ENCODE results near the gene PISD. TPM values are rescaled to one million over a fixed set of nuclear protein-coding genes. Genes with fewer than 3 reads are reported as not detected.

The PISD gene
- total RNA-seq, 1 donor: 25.5 TPM

- no peak overlapping the region for H3K4me3 ChIP-seq (ENCODE audit: low read depth, low read length)
- TF ChIP-seq, protein P1, sequence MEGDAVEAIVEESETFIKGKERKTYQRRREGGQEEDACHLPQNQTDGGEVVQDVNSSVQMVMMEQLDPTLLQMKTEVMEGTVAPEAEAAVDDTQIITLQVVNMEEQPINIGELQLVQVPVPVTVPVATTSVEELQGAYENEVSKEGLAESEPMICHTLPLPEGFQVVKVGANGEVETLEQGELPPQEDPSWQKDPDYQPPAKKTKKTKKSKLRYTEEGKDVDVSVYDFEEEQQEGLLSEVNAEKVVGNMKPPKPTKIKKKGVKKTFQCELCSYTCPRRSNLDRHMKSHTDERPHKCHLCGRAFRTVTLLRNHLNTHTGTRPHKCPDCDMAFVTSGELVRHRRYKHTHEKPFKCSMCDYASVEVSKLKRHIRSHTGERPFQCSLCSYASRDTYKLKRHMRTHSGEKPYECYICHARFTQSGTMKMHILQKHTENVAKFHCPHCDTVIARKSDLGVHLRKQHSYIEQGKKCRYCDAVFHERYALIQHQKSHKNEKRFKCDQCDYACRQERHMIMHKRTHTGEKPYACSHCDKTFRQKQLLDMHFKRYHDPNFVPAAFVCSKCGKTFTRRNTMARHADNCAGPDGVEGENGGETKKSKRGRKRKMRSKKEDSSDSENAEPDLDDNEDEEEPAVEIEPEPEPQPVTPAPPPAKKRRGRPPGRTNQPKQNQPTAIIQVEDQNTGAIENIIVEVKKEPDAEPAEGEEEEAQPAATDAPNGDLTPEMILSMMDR (IDR thresholded peaks at IDR 0.05; ENCODE audit: insufficient read depth, low read length): no peak
- DNase-seq (ENCODE audit: low read depth): no peak
Measured at GRCh38 chr22:31605851-31606585, 56.0 kb downstream of the PISD start.

DNA sequence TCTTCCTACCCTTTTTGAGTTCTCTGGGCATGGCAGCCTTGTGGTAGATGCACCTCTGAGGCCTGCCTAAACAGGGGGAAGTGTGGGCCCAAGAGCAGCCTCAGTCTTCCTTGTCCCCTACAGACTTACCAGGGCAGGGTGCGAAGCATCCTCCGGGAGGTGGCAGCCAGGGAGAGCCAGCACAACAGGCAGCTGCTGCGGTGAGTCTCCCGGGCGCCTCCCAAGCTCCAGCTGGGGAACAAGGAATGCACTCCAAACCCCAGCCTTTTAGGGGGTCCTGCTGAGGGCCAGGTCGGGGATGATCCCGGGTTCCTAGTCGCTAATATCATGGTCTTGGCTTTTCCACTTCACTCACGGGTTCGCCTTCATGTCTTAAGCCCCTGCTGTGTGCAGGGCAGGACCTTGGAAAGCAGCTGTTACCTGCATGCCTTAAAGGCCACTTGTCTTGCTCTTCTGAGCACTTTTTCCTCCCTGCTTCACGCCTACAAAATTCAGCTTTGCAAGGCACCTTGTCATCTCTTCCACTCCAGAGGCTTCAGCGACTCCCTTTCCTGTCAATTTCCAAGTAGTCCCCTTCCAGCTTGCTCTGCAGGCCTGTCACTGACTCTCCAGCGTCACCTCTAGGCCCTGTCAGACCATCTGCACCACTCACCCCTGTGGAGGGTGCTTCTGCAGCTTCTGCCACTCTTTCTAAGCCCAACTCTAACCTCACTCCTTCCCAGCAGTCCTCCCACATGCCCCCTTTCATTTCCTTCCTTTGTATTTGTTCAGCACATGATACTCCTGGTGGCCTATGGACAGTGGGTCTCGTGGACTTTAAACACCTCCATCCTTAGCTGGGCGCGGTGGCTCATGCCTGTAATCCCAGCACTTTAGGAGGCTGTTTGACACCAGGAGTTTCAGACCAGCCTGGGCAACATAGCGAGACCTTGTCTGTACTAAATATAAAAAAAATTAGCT lies 57.0 kb downstream of the PISD start:
- TF ChIP-seq, protein P1 (IDR thresholded peaks at IDR 0.05; ENCODE audit: insufficient read depth, low read length): no peak
- no peak overlapping the region for H3K4me3 ChIP-seq (ENCODE audit: low read depth, low read length)
- no peak for DNase-seq (ENCODE audit: low read depth)

DNA sequence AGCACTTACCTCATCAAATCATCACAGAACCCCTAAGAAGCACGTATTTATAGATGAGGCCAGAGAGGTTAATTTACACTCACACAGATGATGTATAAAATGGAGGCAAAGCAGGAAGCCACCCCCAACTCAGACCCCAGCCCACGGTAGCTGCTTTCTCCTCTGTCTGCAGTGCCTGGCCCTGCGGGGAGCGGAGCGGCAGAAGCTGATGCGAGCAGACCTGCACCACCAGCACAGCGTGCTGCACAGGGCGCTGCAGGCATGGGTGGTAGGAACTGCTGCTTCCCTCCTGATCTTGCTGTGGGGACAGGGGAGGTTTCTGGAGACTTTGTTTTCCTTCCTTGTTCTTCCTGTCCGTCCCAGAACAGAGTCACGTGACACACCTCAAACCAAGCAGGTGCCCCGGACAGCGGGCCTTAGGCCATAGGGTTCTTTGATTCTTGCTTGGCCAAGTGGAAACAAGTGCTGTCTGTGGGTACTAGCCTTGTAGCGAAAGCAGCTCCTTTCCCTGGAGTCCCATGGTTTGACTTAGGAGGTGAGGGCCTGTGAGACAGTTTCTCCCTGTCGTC lies 57.8 kb downstream of the PISD start:
- H3K4me3 ChIP-seq (ENCODE audit: low read depth, low read length): no peak overlapping the region
- TF ChIP-seq, protein P1 (IDR thresholded peaks at IDR 0.05; ENCODE audit: insufficient read depth, low read length): no peak

DNA sequence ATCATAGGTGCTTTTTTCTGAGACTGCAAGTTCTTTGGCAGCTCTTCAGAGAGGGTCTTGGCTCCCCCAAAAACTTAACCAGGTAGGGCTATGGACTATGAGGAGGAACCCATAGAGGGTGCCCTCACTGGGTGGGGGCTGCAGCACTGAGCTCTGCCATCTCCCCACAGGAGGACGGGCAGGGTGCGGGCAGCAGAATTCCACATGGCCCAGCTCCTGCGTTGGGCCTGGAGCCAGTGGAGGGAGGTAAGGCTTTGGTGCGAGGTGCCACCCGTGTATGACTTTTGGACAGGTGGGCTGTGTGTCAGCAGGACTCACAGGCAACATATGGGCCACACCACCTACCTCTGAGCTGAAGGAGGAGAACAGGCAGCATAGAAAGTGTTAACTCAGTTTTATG lies 58.4 kb downstream of the PISD start:
- DNase-seq (ENCODE audit: low read depth): no peak
- no peak overlapping the region for H3K4me3 ChIP-seq (ENCODE audit: low read depth, low read length)
- TF ChIP-seq, protein P1 (IDR thresholded peaks at IDR 0.05; ENCODE audit: insufficient read depth, low read length): no peak

More for the DNA sequence above, 57.8 kb downstream of the PISD start:
- DNase-seq (ENCODE audit: low read depth): no peak

DNA sequence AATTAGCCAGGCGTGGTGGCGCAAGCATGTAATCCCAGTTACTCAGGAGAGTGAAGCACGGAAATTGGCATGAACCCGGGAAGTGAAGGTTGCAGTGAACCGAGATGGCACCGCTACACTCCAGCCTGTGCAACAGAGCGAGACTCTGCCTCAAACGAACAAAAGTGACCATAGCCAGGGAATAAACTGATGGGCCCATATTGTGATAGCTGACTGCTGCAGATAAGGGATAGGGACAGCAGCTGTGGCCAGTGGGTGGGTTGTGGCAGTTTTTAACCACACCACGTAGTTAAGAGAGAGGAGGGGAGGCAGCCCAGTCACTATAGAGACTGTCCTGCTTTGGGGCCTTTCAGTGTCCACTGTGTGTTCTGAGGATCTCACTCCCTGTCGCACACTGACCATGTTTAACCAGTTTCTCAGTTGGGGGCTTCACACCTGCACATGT lies 58.9 kb downstream of the PISD start:
- DNase-seq (ENCODE audit: low read depth): peak; percentile 9
- TF ChIP-seq, protein P1 (IDR thresholded peaks at IDR 0.05; ENCODE audit: insufficient read depth, low read length): no peak
- no peak overlapping the region for H3K4me3 ChIP-seq (ENCODE audit: low read depth, low read length)

- TF ChIP-seq, protein P1 (IDR thresholded peaks at IDR 0.05; ENCODE audit: insufficient read depth, low read length): no peak
- no peak overlapping the region for H3K4me3 ChIP-seq (ENCODE audit: low read depth, low read length)
- DNase-seq (ENCODE audit: low read depth): peak; percentile 97
Measured at GRCh38 chr22:31602259-31602952, 59.6 kb downstream of the PISD start.

Measured in fibroblast of the aortic adventitia (primary cell).